IMR-90 (cell line): ENCODE results near the gene CCDC179. TPM values are rescaled to one million over a fixed set of nuclear protein-coding genes. Genes with fewer than 3 reads are reported as not detected.

Experiments
- ATAC-seq: fragments of 200-7000 bp; cut with Tn5 transposase; 2 replicates; pipeline ENCODE4 v1.9.1; 2020; ENCODE audit warnings: low read depth, mild to moderate bottlenecking, moderate library complexity
- BruUV-seq: library from RNA; stranded (reverse); fragments of 400-500 nt; replicated peaks from 2 replicates; lab custom pipeline; 2021; lab: Mats Ljungman, UMichigan
- CTCF ChIA-PET: fragments of 300-600 bp; formaldehyde crosslinking; extraction: SDS; loops from one replicate; lab custom pipeline; 2021; ENCODE audit warnings: antibody characterized with exemption; lab: Yijun Ruan, JAX
- POLR2A ChIA-PET: fragments of 300-600 bp; sonication (Branson Sonifier 250); formaldehyde crosslinking; loops from one replicate; lab custom pipeline; 2022; ENCODE audit warnings: antibody characterized with exemption; ENCODE audit not compliant: unreplicated experiment; lab: Charles Lee
- DNase-seq: peaks from one replicate; pipeline ENCODE4 v3.0.0; 2013
- H2AFZ ChIP-seq: replicated peaks from 2 replicates; pipeline ENCODE3; 2013; ENCODE audit warnings: low read length, mild to moderate bottlenecking; ENCODE audit not compliant: poor library complexity
- H2AK5ac ChIP-seq: 2 replicates; pipeline ENCODE4 v1.6.1; 2013; ENCODE audit warnings: low read depth, low read length, inconsistent platforms
- H2AK9ac ChIP-seq: replicated peaks from 2 replicates; pipeline ENCODE3; 2013; ENCODE audit warnings: mild to moderate bottlenecking, low read depth, low read length, moderate library complexity; ENCODE audit not compliant: poor library complexity
- H2BK120ac ChIP-seq: 2 replicates; pipeline ENCODE4 v1.6.1; 2013; ENCODE audit warnings: low read depth, low read length, inconsistent platforms
- H2BK15ac ChIP-seq: 3 replicates; pipeline ENCODE4 v1.6.1; 2013; ENCODE audit warnings: low read depth, low read length, inconsistent platforms
- H2BK20ac ChIP-seq: 2 replicates; pipeline ENCODE4 v1.6.1; 2013; ENCODE audit warnings: low read depth, mild to moderate bottlenecking, inconsistent platforms, low read length, moderate library complexity
- H2BK5ac ChIP-seq: 2 replicates; pipeline ENCODE4 v1.6.1; 2013; ENCODE audit warnings: mild to moderate bottlenecking, low read depth, low read length, inconsistent platforms; ENCODE audit not compliant: poor library complexity, severe bottlenecking
- H3K14ac ChIP-seq: replicated peaks from 2 replicates; pipeline ENCODE4 v1.6.1; 2013; ENCODE audit warnings: low read depth, low read length, inconsistent platforms
- H3K18ac ChIP-seq: 2 replicates; pipeline ENCODE4 v1.6.1; 2013; ENCODE audit warnings: low read depth, low read length, control low read depth
- H3K23ac ChIP-seq: 2 replicates; pipeline ENCODE4 v1.6.1; 2013; ENCODE audit warnings: low read depth, low read length, inconsistent platforms
- H3K27ac ChIP-seq: 2 replicates; pipeline ENCODE4 v1.5.1; 2013; ENCODE audit warnings: mild to moderate bottlenecking, control low read depth, low read length; ENCODE audit not compliant: insufficient read depth
- H3K27me3 ChIP-seq: 2 replicates; pipeline ENCODE4 v1.6.1; 2013; ENCODE audit warnings: low read length; ENCODE audit not compliant: control insufficient read depth, insufficient read depth
- H3K36me3 ChIP-seq: 2 replicates; pipeline ENCODE4 v1.6.1; 2013; ENCODE audit warnings: low read length, mixed read lengths; ENCODE audit not compliant: control insufficient read depth, insufficient read depth
- H3K4ac ChIP-seq: 2 replicates; pipeline ENCODE4 v1.6.1; 2013; ENCODE audit warnings: low read depth, low read length, inconsistent platforms
- H3K4me1 ChIP-seq: 2 replicates; pipeline ENCODE4 v1.6.1; 2013; ENCODE audit warnings: low read length, mixed read lengths; ENCODE audit not compliant: control insufficient read depth, insufficient read depth
- H3K4me2 ChIP-seq: 2 replicates; pipeline ENCODE4 v1.6.1; 2013; ENCODE audit warnings: low read depth, mild to moderate bottlenecking, control low read depth, low read length, moderate library complexity
- H3K4me3 ChIP-seq: 2 replicates; pipeline ENCODE4 v1.5.1; 2013; ENCODE audit warnings: low read depth, mild to moderate bottlenecking, control low read depth, low read length, moderate library complexity; ENCODE audit not compliant: insufficient read depth
- H3K56ac ChIP-seq: 2 replicates; pipeline ENCODE4 v1.6.1; 2013; ENCODE audit warnings: low read length, inconsistent platforms; ENCODE audit not compliant: insufficient read depth; ENCODE audit errors: extremely low read depth
- H3K79me1 ChIP-seq, 2 experiments: 2 replicates each; pipeline ENCODE4 v1.6.1; 2013; ENCODE audit warnings: low read length in 2 of 2, inconsistent platforms in 1 of 2, low read depth in 1 of 2
- H3K9ac ChIP-seq: 2 replicates; pipeline ENCODE4 v1.6.1; 2013; ENCODE audit warnings: low read depth, low read length, control low read depth
- H3K9me1 ChIP-seq: 2 replicates; pipeline ENCODE4 v1.6.1; 2013; ENCODE audit warnings: low read length, inconsistent platforms; ENCODE audit not compliant: insufficient read depth
- H3K9me3 ChIP-seq: 2 replicates; pipeline ENCODE4 v1.6.1; 2013; ENCODE audit warnings: low read length; ENCODE audit not compliant: control insufficient read depth, insufficient read depth
- H4K20me1 ChIP-seq: 2 replicates; pipeline ENCODE4 v1.6.1; 2013; ENCODE audit warnings: low read length, inconsistent platforms; ENCODE audit not compliant: insufficient read depth
- H4K5ac ChIP-seq: 2 replicates; pipeline ENCODE4 v1.6.1; 2013; ENCODE audit warnings: mild to moderate bottlenecking, low read depth, low read length, control low read depth
- H4K8ac ChIP-seq, 2 experiments: 2 replicates each; pipeline ENCODE4 v1.6.1; 2013; ENCODE audit warnings: low read depth in 2 of 2, low read length in 2 of 2, control low read depth in 1 of 2, inconsistent platforms in 1 of 2
- H4K91ac ChIP-seq: 2 replicates; pipeline ENCODE4 v1.6.1; 2013; ENCODE audit warnings: low read depth, low read length, inconsistent platforms; ENCODE audit not compliant: insufficient read depth
- BHLHE40 ChIP-seq: fragments of 150-350 bp; IDR thresholded peaks from 2 replicates; pipeline ENCODE4 v1.6.1; 2016; ENCODE audit warnings: mild to moderate bottlenecking, low read depth, low read length
- CEBPB ChIP-seq: IDR thresholded peaks from 2 replicates; pipeline ENCODE4 v1.6.1; 2012; ENCODE audit warnings: low read depth, low read length, improper control_type of control experiment
- FOS ChIP-seq: fragments of 150-350 bp; IDR thresholded peaks from 2 replicates; pipeline ENCODE4 v1.6.1; 2016; ENCODE audit warnings: low read depth, low read length
- MAZ ChIP-seq: IDR thresholded peaks from 2 replicates; pipeline ENCODE4 v1.6.1; 2012; ENCODE audit warnings: low read depth, mild to moderate bottlenecking, low read length, improper control_type of control experiment, moderate library complexity, borderline replicate concordance
- MXI1 ChIP-seq: IDR thresholded peaks from 2 replicates; pipeline ENCODE4 v1.6.1; 2012; ENCODE audit warnings: low read depth, mild to moderate bottlenecking, low read length, moderate library complexity, borderline replicate concordance
- NFE2L2 ChIP-seq: fragments of 150-350 bp; IDR thresholded peaks from 2 replicates; pipeline ENCODE4 v1.6.1; 2016; ENCODE audit warnings: low read depth, mild to moderate bottlenecking, low read length
- POLR2A ChIP-seq: IDR thresholded peaks from 2 replicates; pipeline ENCODE4 v1.6.1; 2012; ENCODE audit warnings: mild to moderate bottlenecking, low read depth, low read length
- RCOR1 ChIP-seq: IDR thresholded peaks from 2 replicates; pipeline ENCODE4 v1.6.1; 2012; ENCODE audit warnings: mild to moderate bottlenecking, low read length, improper control_type of control experiment; ENCODE audit not compliant: insufficient replicate concordance
- WGBS, 2 experiments: methylation state at CpG; one replicate each; pipeline versions ENCODE4 v1.1.5 to v1.1.7; 2013; ENCODE audit warnings: missing lambda C conversion rate in 2 of 2; ENCODE audit not compliant: insufficient read length in 1 of 2; ENCODE audit errors: extremely low coverage in 2 of 2; 5-methylcytosine and 5-hydroxymethylcytosine counted together
- dilution Hi-C: fragments of 300-500 bp; cut with HindIII; formaldehyde crosslinking; loops from one replicate; pipeline ENCODE4 v1.14.3; 2018; ENCODE audit warnings: low sequenced_read_pairs; ENCODE audit not compliant: unreplicated experiment
- in situ Hi-C: fragments of 300-500 bp; cut with MboI; formaldehyde crosslinking; loops from 3 replicates; pipeline ENCODE4 v1.14.3; 2019; ENCODE audit warnings: low sequenced_read_pairs, inconsistent platforms, mixed read lengths
- intact Hi-C: fragments of 100-400 bp; cut with micrococcal nuclease; formaldehyde crosslinking; loops from 2 replicates; pipeline ENCODE4 v1.10.0; 2022
- polyA plus RNA-seq, 3 experiments: library from polyadenylated mRNA; depleted of rRNA; stranded (reverse); fragments of >200 nt; gene quantifications; 2 replicates each; pipeline ENCODE4 v1.2.3, GENCODE V29; 2012; ENCODE audit warnings: low replicate concordance in 1 of 3
- total RNA-seq: library from RNA; depleted of rRNA; stranded (reverse); fragments of >200 nt; gene quantifications from 2 replicates; pipeline ENCODE4 v1.2.3, GENCODE V29; 2012
- TF ChIP-seq, protein P1 (sequence below): conservative IDR thresholded peaks from 2 replicates; pipeline ENCODE4 v1.5.1; 2012; ENCODE audit warnings: mild to moderate bottlenecking, low read depth, low read length, improper control_type of control experiment

The CCDC179 gene
- total and polyA plus RNA-seq, 2 of the 4 experiments (the other 2 are of a cell fraction) = not detected

GRCh38 chr11:22830082-22830414, 30.2 kb downstream of the CCDC179 start:
- ChIA-PET CTCF (interaction anchor here (0.8 to 1.0 kb wide), 2 partner anchors 9 to 19 kb away, joined by 3 to 4 read pairs; no protein-coding TSS in a partner anchor), POLR2A (no interaction called here)
- Histone ChIP-seq H3K9me1 (no peaks in the 10 kb centered on the region), H3K4me2 (peak overlapping the region; percentile 71), H2AK5ac (no peak overlapping the region), H3K4me3 (peak overlapping the region; percentile 70), H3K18ac (no peak overlapping the region), H2BK120ac (no peak overlapping the region), H2BK5ac (no peak overlapping the region), H3K14ac (no peak overlapping the region), H3K9ac (no peak overlapping the region), H3K27me3 (no peaks in the 10 kb centered on the region), H4K5ac (no peak overlapping the region), H4K91ac (no peak overlapping the region), H3K23ac (no peak overlapping the region), H3K36me3 (peaks cover 2% of the 10 kb centered on the region; the same call in 1 of the 2 replicates), H2AK9ac (peak overlapping the region; percentile 82), H3K4ac (no peak overlapping the region), H4K20me1 (no peaks in the 10 kb centered on the region), H2BK15ac (no peak overlapping the region), H3K9me3 (no peaks in the 10 kb centered on the region), H3K4me1 (no peaks in the 10 kb centered on the region), H4K8ac (0 out of 4 replicates have a peak overlapping the region, but pooled peaks of 1 of the 2 experiments have one; percentile 35), H3K27ac (no peak overlapping the region), H3K79me1 (peaks cover 0 to 4% of the 10 kb centered on the region in 2 experiments; a peak in 3 of 4 replicates), H3K56ac (no peak overlapping the region), H2BK20ac (no peak overlapping the region), H2AFZ (peak overlapping the region; percentile 88)
- ATAC-seq (no peak), DNase-seq (no peak)
- intact Hi-C loops = no loop called here
- in situ Hi-C loops = no loop called here
- no TSS peak for BruUV-seq
- TF ChIP-seq RCOR1 (no peak), MAZ (no peak), NFE2L2 (no peak), POLR2A (no peak), CEBPB (no peak), BHLHE40 (no peak), FOS (no peak), MXI1 (no peak)
- TF ChIP-seq, protein P1, sequence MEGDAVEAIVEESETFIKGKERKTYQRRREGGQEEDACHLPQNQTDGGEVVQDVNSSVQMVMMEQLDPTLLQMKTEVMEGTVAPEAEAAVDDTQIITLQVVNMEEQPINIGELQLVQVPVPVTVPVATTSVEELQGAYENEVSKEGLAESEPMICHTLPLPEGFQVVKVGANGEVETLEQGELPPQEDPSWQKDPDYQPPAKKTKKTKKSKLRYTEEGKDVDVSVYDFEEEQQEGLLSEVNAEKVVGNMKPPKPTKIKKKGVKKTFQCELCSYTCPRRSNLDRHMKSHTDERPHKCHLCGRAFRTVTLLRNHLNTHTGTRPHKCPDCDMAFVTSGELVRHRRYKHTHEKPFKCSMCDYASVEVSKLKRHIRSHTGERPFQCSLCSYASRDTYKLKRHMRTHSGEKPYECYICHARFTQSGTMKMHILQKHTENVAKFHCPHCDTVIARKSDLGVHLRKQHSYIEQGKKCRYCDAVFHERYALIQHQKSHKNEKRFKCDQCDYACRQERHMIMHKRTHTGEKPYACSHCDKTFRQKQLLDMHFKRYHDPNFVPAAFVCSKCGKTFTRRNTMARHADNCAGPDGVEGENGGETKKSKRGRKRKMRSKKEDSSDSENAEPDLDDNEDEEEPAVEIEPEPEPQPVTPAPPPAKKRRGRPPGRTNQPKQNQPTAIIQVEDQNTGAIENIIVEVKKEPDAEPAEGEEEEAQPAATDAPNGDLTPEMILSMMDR = no peak
- whole genome bisulfite sequencing, 2 experiments = no CpG with 5 or more reads among the region's 4 CpGs
- dilution Hi-C loops = no loop called here
